OCI-LY3 (cell line): Measurements from ENCODE around the gene XRRA1.

Source experiments
- EZH2phosphoT487 ChIP-seq: fragments of 200-600 bp; shearing (Covaris generic); IDR thresholded peaks from 2 replicates; pipeline ENCODE4 v1.6.1; 2018; ENCODE audit warnings: antibody characterized with exemption, mixed run types, low read depth
- TF ChIP-seq, protein P1 (sequence below): fragments of 200-600, 300-600 bp; sonication (generic); IDR thresholded peaks from 2 replicates; pipeline ENCODE4 v1.5.1; 2014; ENCODE audit warnings: antibody characterized with exemption, low read length, low read depth

DNA sequence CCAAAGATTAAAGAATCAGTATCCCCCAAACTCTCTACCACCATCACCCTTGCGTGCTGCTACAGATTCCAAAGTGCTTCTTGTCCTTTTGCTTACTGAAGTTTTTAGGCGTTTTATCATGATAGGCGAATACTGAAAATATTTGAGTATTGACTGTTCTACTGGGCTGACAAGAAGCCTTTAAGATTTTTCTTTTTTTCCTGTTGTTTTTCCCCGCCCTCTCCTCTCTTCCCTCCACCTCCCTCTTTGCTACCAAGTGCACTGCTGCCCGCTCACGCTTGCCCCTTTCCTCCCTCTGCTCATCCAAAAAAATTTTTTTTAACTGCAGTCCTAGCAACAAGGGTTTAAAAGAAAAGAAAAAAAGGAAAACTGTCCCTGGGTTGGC is 854 bp upstream of the XRRA1 start:
- TF ChIP-seq, protein P1, sequence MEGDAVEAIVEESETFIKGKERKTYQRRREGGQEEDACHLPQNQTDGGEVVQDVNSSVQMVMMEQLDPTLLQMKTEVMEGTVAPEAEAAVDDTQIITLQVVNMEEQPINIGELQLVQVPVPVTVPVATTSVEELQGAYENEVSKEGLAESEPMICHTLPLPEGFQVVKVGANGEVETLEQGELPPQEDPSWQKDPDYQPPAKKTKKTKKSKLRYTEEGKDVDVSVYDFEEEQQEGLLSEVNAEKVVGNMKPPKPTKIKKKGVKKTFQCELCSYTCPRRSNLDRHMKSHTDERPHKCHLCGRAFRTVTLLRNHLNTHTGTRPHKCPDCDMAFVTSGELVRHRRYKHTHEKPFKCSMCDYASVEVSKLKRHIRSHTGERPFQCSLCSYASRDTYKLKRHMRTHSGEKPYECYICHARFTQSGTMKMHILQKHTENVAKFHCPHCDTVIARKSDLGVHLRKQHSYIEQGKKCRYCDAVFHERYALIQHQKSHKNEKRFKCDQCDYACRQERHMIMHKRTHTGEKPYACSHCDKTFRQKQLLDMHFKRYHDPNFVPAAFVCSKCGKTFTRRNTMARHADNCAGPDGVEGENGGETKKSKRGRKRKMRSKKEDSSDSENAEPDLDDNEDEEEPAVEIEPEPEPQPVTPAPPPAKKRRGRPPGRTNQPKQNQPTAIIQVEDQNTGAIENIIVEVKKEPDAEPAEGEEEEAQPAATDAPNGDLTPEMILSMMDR = no peak
- TF ChIP-seq EZH2phosphoT487 = no peak
